Measurements from ENCODE around the gene GOT1. TPM values are rescaled to one million over a fixed set of nuclear protein-coding genes. Genes with fewer than 3 reads are reported as not detected.

The GOT1 gene
- total RNA-seq, 1 experiment from 2014 or later, result 32.6 TPM

- Histone ChIP-seq H3K4me1 (ENCODE audit: insufficient read depth, low read length) (peaks cover 6% of the 10 kb centered on the region), H4K20me1 (ENCODE audit: low read length) (no peaks in the 10 kb centered on the region; the same call in 1 of the 2 replicates), H3F3A (ENCODE audit: low read length, unreplicated experiment) (no peaks in the 10 kb centered on the region), H3K9me3 (ENCODE audit: low read length) (no peaks in the 10 kb centered on the region), H3K79me2 (ENCODE audit: low read length) (peaks cover 71% of the 10 kb centered on the region), H3K27ac (ENCODE audit: low read length) (no peak overlapping the region), H3K27me3 (ENCODE audit: low read length) (no peaks in the 10 kb centered on the region), H2AFZ (ENCODE audit: low read length) (no peak overlapping the region), H3K9me2 (replicated peaks; ENCODE audit: low read length) (no peaks in the 10 kb centered on the region), H3K9ac (ENCODE audit: low read length) (no peak overlapping the region), H3K4me2 (ENCODE audit: low read length) (no peak overlapping the region), H3K36me3 (ENCODE audit: low read depth, low read length) (peaks cover 8% of the 10 kb centered on the region), H3K4me3 (ENCODE audit: low read length) (no peak overlapping the region)
- TF ChIP-seq EZH2 (IDR thresholded peaks at IDR 0.05; ENCODE audit: low read length, unreplicated experiment) (no peak), EZH2phosphoT487 (IDR thresholded peaks at IDR 0.05; ENCODE audit: borderline replicate concordance, low read length) (no peak), CTCF (conservative IDR thresholded peaks at IDR 0.05; ENCODE audit: low read depth, low read length) (no peak)
- no TSS peak for BruUV-seq (replicated peaks)
- intact Hi-C loops (cut with micrococcal nuclease), result no loop called here
- ChIA-PET POLR2A (ENCODE audit: unreplicated experiment) (no interaction called here), CTCF (no interaction called here)
- ATAC-seq (no peak), DNase-seq (no peak)
Observed at GRCh38 chr10:99427566-99428190, 2.7 kb downstream of the GOT1 start.

- H4K20me1 ChIP-seq (ENCODE audit: low read length), result no peaks in the 10 kb centered on the region; the same call in 1 of the 2 replicates
- TF ChIP-seq EZH2phosphoT487 (IDR thresholded peaks at IDR 0.05; ENCODE audit: borderline replicate concordance, low read length) (no peak), EZH2 (IDR thresholded peaks at IDR 0.05; ENCODE audit: low read length, unreplicated experiment) (no peak), CTCF (conservative IDR thresholded peaks at IDR 0.05; ENCODE audit: low read depth, low read length) (no peak)
- DNase-seq (no peak), ATAC-seq (no peak)
- H3K9me3 ChIP-seq (ENCODE audit: low read length), result no peaks in the 10 kb centered on the region
- peaks cover 6% of the 10 kb centered on the region for H3K4me1 ChIP-seq (ENCODE audit: insufficient read depth, low read length)
- peaks cover 63% of the 10 kb centered on the region for H3K79me2 ChIP-seq (ENCODE audit: low read length)
- no peaks in the 10 kb centered on the region for H3F3A ChIP-seq (ENCODE audit: low read length, unreplicated experiment)
- no peak overlapping the region for H3K27ac ChIP-seq (ENCODE audit: low read length)
- no peak overlapping the region for H3K4me2 ChIP-seq (ENCODE audit: low read length)
- H3K4me3 ChIP-seq (ENCODE audit: low read length), result no peak overlapping the region
- POLR2A ChIA-PET (ENCODE audit: unreplicated experiment), result no interaction called here
- no peaks in the 10 kb centered on the region for H3K9me2 ChIP-seq (replicated peaks; ENCODE audit: low read length)
- no peaks in the 10 kb centered on the region for H3K27me3 ChIP-seq (ENCODE audit: low read length)
- CTCF ChIA-PET, result no interaction called here
- intact Hi-C loops (cut with micrococcal nuclease), result no loop called here
- H2AFZ ChIP-seq (ENCODE audit: low read length), result no peak overlapping the region
- H3K36me3 ChIP-seq (ENCODE audit: low read depth, low read length), result peaks cover 8% of the 10 kb centered on the region
- no TSS peak for BruUV-seq (replicated peaks)
- H3K9ac ChIP-seq (ENCODE audit: low read length), result no peak overlapping the region
Observed at GRCh38 chr10:99426689-99427088, 3.7 kb downstream of the GOT1 start.

- Histone ChIP-seq H3K9me2 (replicated peaks; ENCODE audit: low read length) (no peaks in the 10 kb centered on the region), H3K4me1 (ENCODE audit: insufficient read depth, low read length) (peaks cover 6% of the 10 kb centered on the region), H3K79me2 (ENCODE audit: low read length) (peaks cover 55% of the 10 kb centered on the region), H2AFZ (ENCODE audit: low read length) (no peak overlapping the region), H4K20me1 (ENCODE audit: low read length) (no peaks in the 10 kb centered on the region; the same call in 1 of the 2 replicates), H3K27ac (ENCODE audit: low read length) (no peak overlapping the region), H3K27me3 (ENCODE audit: low read length) (no peaks in the 10 kb centered on the region), H3F3A (ENCODE audit: low read length, unreplicated experiment) (no peaks in the 10 kb centered on the region), H3K4me3 (ENCODE audit: low read length) (no peak overlapping the region), H3K9ac (ENCODE audit: low read length) (no peak overlapping the region), H3K9me3 (ENCODE audit: low read length) (no peaks in the 10 kb centered on the region), H3K4me2 (ENCODE audit: low read length) (no peak overlapping the region), H3K36me3 (ENCODE audit: low read depth, low read length) (peaks cover 8% of the 10 kb centered on the region)
- ATAC-seq (no peak), DNase-seq (no peak)
- ChIA-PET CTCF (no interaction called here), POLR2A (ENCODE audit: unreplicated experiment) (no interaction called here)
- BruUV-seq (replicated peaks), result no TSS peak
- intact Hi-C loops (cut with micrococcal nuclease), result no loop called here
- TF ChIP-seq EZH2 (IDR thresholded peaks at IDR 0.05; ENCODE audit: low read length, unreplicated experiment) (no peak), EZH2phosphoT487 (IDR thresholded peaks at IDR 0.05; ENCODE audit: borderline replicate concordance, low read length) (no peak), CTCF (conservative IDR thresholded peaks at IDR 0.05; ENCODE audit: low read depth, low read length) (no peak)
Observed at GRCh38 chr10:99425204-99425603, 5.2 kb downstream of the GOT1 start.
